ENCODE measurements around the gene TTLL8. TPM values are rescaled to one million over a fixed set of nuclear protein-coding genes. Genes with fewer than 3 reads are reported as not detected.

The TTLL8 gene
- total and polyA plus RNA-seq, 2 experiments from 2014 or later: not detected

DNA sequence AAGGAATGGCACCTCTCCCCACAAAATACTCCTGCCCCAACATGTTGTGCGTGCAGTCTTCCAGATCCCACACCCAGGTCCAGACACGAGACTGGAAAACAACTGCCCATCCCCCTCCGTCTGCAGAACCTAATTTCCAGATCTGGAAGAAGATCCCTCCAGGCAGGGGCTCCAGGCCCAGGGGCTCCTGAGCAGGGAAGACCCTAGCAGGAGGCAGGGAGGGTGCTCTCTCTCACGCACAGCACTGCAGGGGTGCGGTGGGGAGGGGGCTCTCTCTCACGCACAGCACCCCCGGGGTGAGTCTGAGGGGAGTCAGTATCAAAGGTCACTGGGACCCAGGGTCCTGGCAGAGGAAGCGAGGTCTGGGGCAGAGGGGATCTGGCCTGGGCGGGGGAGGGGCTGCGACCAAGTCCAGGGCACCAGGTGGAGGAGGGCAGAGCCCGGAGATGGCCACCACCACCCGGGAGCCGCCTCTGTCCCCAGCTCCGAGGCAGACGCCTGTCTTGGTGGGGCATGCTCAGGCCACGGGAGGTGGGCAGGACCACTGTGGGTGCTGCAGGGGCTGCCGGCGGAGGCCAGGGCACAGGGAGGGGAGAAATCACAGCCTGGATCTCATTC is 25.5 kb upstream of the TTLL8 start:
- no peaks in the 10 kb centered on the region for H3K9me3 ChIP-seq (ENCODE audit: low read depth)
- H2AFZ ChIP-seq: no peak overlapping the region
- H3K9me2 ChIP-seq (replicated peaks; ENCODE audit: insufficient read depth): no peaks in the 10 kb centered on the region

DNA sequence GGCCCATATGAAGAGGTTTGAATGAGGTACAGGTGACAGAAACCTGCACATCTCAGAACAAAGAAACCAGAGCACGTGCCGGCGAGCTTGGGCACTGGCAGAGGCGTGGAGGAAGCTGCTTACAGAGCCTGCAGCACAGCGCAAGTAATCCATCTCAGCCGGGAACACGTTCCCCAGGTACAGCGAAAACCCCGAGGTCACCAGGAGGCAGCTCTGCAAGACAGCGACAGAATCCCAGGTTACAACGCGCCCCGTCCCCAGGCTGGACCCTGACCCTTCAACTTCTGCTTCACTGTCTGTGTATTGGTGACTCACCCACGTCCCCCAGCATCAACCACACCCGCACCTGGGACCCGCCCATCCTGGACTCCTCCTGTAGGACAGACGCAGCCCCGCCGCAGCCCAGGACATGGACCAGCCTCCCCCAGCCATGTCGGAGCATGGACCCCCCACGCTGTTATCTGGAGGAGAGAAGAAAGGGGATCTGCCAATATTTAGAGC is 24.9 kb upstream of the TTLL8 start:
- H3K4me2 ChIP-seq: no peak overlapping the region
- no peaks in the 10 kb centered on the region for H4K20me1 ChIP-seq (ENCODE audit: insufficient read depth, poor library complexity, severe bottlenecking)
- no peaks in the 10 kb centered on the region for H3K9me2 ChIP-seq (replicated peaks; ENCODE audit: insufficient read depth)
- TF ChIP-seq EZH2phosphoT487 (IDR thresholded peaks at IDR 0.05; ENCODE audit: low read depth, severe bottlenecking, unreplicated experiment) (no peak), EZH2 (IDR thresholded peaks at IDR 0.05; ENCODE audit: borderline replicate concordance) (no peak)
- TF ChIP-seq, protein P1, sequence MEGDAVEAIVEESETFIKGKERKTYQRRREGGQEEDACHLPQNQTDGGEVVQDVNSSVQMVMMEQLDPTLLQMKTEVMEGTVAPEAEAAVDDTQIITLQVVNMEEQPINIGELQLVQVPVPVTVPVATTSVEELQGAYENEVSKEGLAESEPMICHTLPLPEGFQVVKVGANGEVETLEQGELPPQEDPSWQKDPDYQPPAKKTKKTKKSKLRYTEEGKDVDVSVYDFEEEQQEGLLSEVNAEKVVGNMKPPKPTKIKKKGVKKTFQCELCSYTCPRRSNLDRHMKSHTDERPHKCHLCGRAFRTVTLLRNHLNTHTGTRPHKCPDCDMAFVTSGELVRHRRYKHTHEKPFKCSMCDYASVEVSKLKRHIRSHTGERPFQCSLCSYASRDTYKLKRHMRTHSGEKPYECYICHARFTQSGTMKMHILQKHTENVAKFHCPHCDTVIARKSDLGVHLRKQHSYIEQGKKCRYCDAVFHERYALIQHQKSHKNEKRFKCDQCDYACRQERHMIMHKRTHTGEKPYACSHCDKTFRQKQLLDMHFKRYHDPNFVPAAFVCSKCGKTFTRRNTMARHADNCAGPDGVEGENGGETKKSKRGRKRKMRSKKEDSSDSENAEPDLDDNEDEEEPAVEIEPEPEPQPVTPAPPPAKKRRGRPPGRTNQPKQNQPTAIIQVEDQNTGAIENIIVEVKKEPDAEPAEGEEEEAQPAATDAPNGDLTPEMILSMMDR (IDR thresholded peaks at IDR 0.05; ENCODE audit: poor library complexity): no peak
- H3K4me1 ChIP-seq (ENCODE audit: insufficient read depth): peaks cover 52% of the 10 kb centered on the region
- H3K36me3 ChIP-seq (replicated peaks; ENCODE audit: insufficient read depth, low read depth): no peaks in the 10 kb centered on the region
- peak; percentile 79 for DNase-seq (ENCODE audit: low spot score)
- no peak overlapping the region for H3K4me3 ChIP-seq
- H3K9me3 ChIP-seq (ENCODE audit: low read depth): no peaks in the 10 kb centered on the region
- H2AFZ ChIP-seq: no peak overlapping the region
- peak overlapping the region; percentile 51 for H3K27ac ChIP-seq
- no peaks in the 10 kb centered on the region for H3K79me2 ChIP-seq
- WGBS (ENCODE audit: low lambda C conversion rate, missing lambda C conversion rate): 69% methylated on average over 21 of the region's 21 CpGs
- no peaks in the 10 kb centered on the region for H3K27me3 ChIP-seq

More for the DNA sequence above, 25.5 kb upstream of the TTLL8 start:
- no peak overlapping the region for H3K4me3 ChIP-seq
- H3K27ac ChIP-seq: no peak overlapping the region
- no peak overlapping the region for H3K4me2 ChIP-seq
- no peaks in the 10 kb centered on the region for H3K79me2 ChIP-seq
- H4K20me1 ChIP-seq (ENCODE audit: insufficient read depth, poor library complexity, severe bottlenecking): no peaks in the 10 kb centered on the region
- no peaks in the 10 kb centered on the region for H3K36me3 ChIP-seq (replicated peaks; ENCODE audit: insufficient read depth, low read depth)
- H3K4me1 ChIP-seq (ENCODE audit: insufficient read depth): peaks cover 50% of the 10 kb centered on the region
- TF ChIP-seq EZH2 (IDR thresholded peaks at IDR 0.05; ENCODE audit: borderline replicate concordance) (no peak), EZH2phosphoT487 (IDR thresholded peaks at IDR 0.05; ENCODE audit: low read depth, severe bottlenecking, unreplicated experiment) (no peak)
- TF ChIP-seq, protein P1 (IDR thresholded peaks at IDR 0.05; ENCODE audit: poor library complexity): no peak
- H3K27me3 ChIP-seq: no peaks in the 10 kb centered on the region
- 71% methylated on average over 15 of the region's 18 CpGs for WGBS (ENCODE audit: low lambda C conversion rate, missing lambda C conversion rate)
- peak; percentile 47 for DNase-seq (ENCODE audit: low spot score)

GRCh38 chr22:50082197-50082715 is 24.2 kb upstream of the TTLL8 start:
- TF ChIP-seq EZH2 (IDR thresholded peaks at IDR 0.05; ENCODE audit: borderline replicate concordance): no peak
- TF ChIP-seq EZH2phosphoT487 (IDR thresholded peaks at IDR 0.05; ENCODE audit: low read depth, severe bottlenecking, unreplicated experiment): no peak
- TF ChIP-seq, protein P1 (IDR thresholded peaks at IDR 0.05; ENCODE audit: poor library complexity): no peak
- Histone ChIP-seq H3K9me3 (ENCODE audit: low read depth) (no peaks in the 10 kb centered on the region), H3K79me2 (no peaks in the 10 kb centered on the region), H3K4me3 (no peak overlapping the region), H3K9me2 (replicated peaks; ENCODE audit: insufficient read depth) (no peaks in the 10 kb centered on the region), H3K4me2 (no peak overlapping the region), H2AFZ (no peak overlapping the region), H3K27me3 (no peaks in the 10 kb centered on the region), H3K36me3 (replicated peaks; ENCODE audit: insufficient read depth, low read depth) (no peaks in the 10 kb centered on the region), H4K20me1 (ENCODE audit: insufficient read depth, poor library complexity, severe bottlenecking) (no peaks in the 10 kb centered on the region), H3K4me1 (ENCODE audit: insufficient read depth) (peaks cover 52% of the 10 kb centered on the region), H3K27ac (no peak overlapping the region)
- DNase-seq (ENCODE audit: low spot score): no peak
- 93% methylated on average over 11 of the region's 18 CpGs for WGBS (ENCODE audit: low lambda C conversion rate, missing lambda C conversion rate)
